OCI-LY3 (cell line): ENCODE results near the gene NFATC3.

ENCODE experiments used
- H2AFZ ChIP-seq: fragments of 200-600, 300-600 bp; shearing (Covaris generic); 2 replicates; pipeline ENCODE4 v1.6.0; 2014; ENCODE audit warnings: antibody characterized with exemption, low read depth, low read length
- H3K27ac ChIP-seq: fragments of 200-600, 300-600 bp; sonication (generic); 2 replicates; pipeline ENCODE4 v1.5.1; 2014; ENCODE audit warnings: mild to moderate bottlenecking, low read length, moderate library complexity, mixed read lengths
- H3K27me3 ChIP-seq: fragments of 200-600, 300-600 bp; sonication (generic); 2 replicates; pipeline ENCODE4 v1.6.1; 2014; ENCODE audit warnings: low read depth, low read length, mixed read lengths
- H3K36me3 ChIP-seq: fragments of 200-600, 300-600 bp; sonication (generic); replicated peaks from 2 replicates; pipeline ENCODE3; 2014; ENCODE audit warnings: low read depth, low read length, mixed read lengths
- H3K4me1 ChIP-seq: fragments of 300-600, 200-600 bp; sonication (generic); 2 replicates; pipeline ENCODE4 v1.6.1; 2014; ENCODE audit warnings: low read length, mixed read lengths
- H3K4me2 ChIP-seq: fragments of 200-600, 300-600 bp; sonication (generic); 2 replicates; pipeline ENCODE4 v1.6.1; 2014; ENCODE audit warnings: low read length, mixed read lengths
- H3K4me3 ChIP-seq: fragments of 300-600, 200-600 bp; sonication (generic); 2 replicates; pipeline ENCODE4 v1.5.1; 2014; ENCODE audit warnings: antibody characterized with exemption, mild to moderate bottlenecking, low read length, moderate library complexity
- H3K79me2 ChIP-seq: fragments of 300-600, 200-600 bp; shearing (Covaris generic); 2 replicates; pipeline ENCODE4 v1.6.1; 2014; ENCODE audit warnings: mild to moderate bottlenecking, low read length, mixed read lengths
- H3K9ac ChIP-seq: fragments of 300-600, 200-600 bp; shearing (Covaris generic); 2 replicates; pipeline ENCODE4 v1.6.0; 2014; ENCODE audit warnings: mild to moderate bottlenecking, low read length, moderate library complexity
- H3K9me3 ChIP-seq: fragments of 200-600, 300-600 bp; shearing (Covaris generic); 2 replicates; pipeline ENCODE4 v1.6.1; 2014; ENCODE audit warnings: low read length, mixed read lengths; ENCODE audit not compliant: insufficient read depth
- H4K20me1 ChIP-seq: fragments of 200-600, 300-600 bp; sonication (generic); 2 replicates; pipeline ENCODE4 v1.6.1; 2016; ENCODE audit warnings: low read length, mixed read lengths; ENCODE audit not compliant: insufficient read depth
- EZH2phosphoT487 ChIP-seq: fragments of 200-600 bp; shearing (Covaris generic); IDR thresholded peaks from 2 replicates; pipeline ENCODE4 v1.6.1; 2018; ENCODE audit warnings: antibody characterized with exemption, mixed run types, low read depth
- TF ChIP-seq, protein P1 (sequence below): fragments of 200-600, 300-600 bp; sonication (generic); IDR thresholded peaks from 2 replicates; pipeline ENCODE4 v1.5.1; 2014; ENCODE audit warnings: antibody characterized with exemption, low read length, low read depth

The NFATC3 gene

DNA sequence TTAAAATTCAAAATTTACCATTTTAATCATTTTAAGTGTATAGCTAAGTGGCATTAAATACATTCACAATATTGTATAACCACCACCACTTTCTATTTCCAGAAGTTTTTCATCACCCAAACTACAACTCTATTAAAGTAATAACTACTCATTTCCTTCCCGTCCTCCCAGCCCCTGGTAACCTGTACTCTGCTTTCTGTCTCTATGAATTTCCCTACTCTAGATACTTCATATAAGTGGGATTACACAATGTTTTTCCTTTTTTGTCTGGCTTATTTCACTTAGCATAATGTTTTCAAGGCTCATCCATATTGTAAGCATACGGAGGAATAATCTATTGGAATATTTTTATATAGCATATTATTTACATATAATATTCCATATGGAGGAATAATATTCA lies 121.1 kb downstream of the NFATC3 start:
- Histone ChIP-seq H3K27ac (no peak overlapping the region), H3K4me1 (no peaks in the 10 kb centered on the region), H3K4me2 (no peak overlapping the region), H3K9ac (no peak overlapping the region), H3K36me3 (no peaks in the 10 kb centered on the region), H4K20me1 (no peaks in the 10 kb centered on the region), H3K4me3 (no peak overlapping the region), H2AFZ (no peak overlapping the region), H3K9me3 (no peaks in the 10 kb centered on the region), H3K79me2 (peaks cover 8% of the 10 kb centered on the region; the same call in 1 of the 2 replicates), H3K27me3 (no peaks in the 10 kb centered on the region)
- TF ChIP-seq, protein P1, sequence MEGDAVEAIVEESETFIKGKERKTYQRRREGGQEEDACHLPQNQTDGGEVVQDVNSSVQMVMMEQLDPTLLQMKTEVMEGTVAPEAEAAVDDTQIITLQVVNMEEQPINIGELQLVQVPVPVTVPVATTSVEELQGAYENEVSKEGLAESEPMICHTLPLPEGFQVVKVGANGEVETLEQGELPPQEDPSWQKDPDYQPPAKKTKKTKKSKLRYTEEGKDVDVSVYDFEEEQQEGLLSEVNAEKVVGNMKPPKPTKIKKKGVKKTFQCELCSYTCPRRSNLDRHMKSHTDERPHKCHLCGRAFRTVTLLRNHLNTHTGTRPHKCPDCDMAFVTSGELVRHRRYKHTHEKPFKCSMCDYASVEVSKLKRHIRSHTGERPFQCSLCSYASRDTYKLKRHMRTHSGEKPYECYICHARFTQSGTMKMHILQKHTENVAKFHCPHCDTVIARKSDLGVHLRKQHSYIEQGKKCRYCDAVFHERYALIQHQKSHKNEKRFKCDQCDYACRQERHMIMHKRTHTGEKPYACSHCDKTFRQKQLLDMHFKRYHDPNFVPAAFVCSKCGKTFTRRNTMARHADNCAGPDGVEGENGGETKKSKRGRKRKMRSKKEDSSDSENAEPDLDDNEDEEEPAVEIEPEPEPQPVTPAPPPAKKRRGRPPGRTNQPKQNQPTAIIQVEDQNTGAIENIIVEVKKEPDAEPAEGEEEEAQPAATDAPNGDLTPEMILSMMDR, result no peak
- TF ChIP-seq EZH2phosphoT487, result no peak

DNA sequence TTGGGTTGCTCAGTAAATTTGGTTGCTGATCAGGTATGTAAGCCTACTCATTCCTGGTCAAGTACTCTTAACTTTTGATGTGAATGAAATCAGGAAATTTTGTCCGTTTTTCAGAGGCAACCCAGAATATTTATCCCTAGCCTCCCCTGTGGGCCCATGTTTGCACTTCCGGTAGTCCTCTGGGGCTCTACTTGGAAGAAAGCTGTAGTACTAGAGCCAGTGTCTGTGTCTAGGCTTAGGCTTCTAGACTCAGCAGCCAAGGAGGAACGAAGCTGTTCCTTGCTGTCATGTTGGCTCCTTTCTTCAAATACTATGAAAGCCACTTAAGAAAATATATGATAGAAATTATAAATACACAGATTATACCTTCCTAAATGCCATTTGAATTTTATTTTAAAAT lies 129.6 kb downstream of the NFATC3 start:
- Histone ChIP-seq H3K27me3 (no peaks in the 10 kb centered on the region), H3K27ac (no peak overlapping the region), H3K9ac (no peak overlapping the region), H3K79me2 (peaks cover under 1% of the 10 kb centered on the region; the same call in 1 of the 2 replicates), H2AFZ (no peak overlapping the region), H3K36me3 (no peaks in the 10 kb centered on the region), H3K4me2 (no peak overlapping the region), H3K4me3 (no peak overlapping the region), H4K20me1 (no peaks in the 10 kb centered on the region), H3K4me1 (no peaks in the 10 kb centered on the region), H3K9me3 (no peaks in the 10 kb centered on the region)
- TF ChIP-seq, protein P1, result no peak
- no peak for TF ChIP-seq EZH2phosphoT487

DNA sequence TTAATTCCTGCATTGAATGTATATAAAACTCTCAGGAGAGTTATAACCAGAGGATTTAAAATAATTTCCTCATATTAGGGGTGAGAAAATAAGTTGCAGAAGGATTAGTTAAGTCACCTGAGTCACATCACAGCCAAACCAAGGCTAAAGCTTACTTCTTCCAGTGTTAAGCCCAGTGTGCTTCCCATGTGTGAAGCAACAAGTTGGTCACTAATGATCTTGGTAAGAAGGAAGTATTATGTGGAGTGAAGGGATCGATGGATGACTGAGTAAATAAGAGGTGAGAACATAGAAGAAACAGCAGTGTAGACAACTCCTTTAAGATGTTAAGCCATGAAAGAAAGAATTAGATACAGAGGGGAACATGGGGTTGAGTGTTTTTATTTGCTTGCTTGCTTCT lies 130.1 kb downstream of the NFATC3 start:
- H3K4me1 ChIP-seq, result no peaks in the 10 kb centered on the region
- no peak overlapping the region for H2AFZ ChIP-seq
- H3K4me2 ChIP-seq, result no peak overlapping the region
- no peaks in the 10 kb centered on the region for H3K79me2 ChIP-seq
- no peaks in the 10 kb centered on the region for H4K20me1 ChIP-seq
- H3K4me3 ChIP-seq, result no peak overlapping the region
- no peaks in the 10 kb centered on the region for H3K27me3 ChIP-seq
- no peak overlapping the region for H3K27ac ChIP-seq
- H3K9ac ChIP-seq, result no peak overlapping the region
- no peaks in the 10 kb centered on the region for H3K36me3 ChIP-seq
- TF ChIP-seq EZH2phosphoT487, result no peak
- H3K9me3 ChIP-seq, result no peaks in the 10 kb centered on the region

DNA sequence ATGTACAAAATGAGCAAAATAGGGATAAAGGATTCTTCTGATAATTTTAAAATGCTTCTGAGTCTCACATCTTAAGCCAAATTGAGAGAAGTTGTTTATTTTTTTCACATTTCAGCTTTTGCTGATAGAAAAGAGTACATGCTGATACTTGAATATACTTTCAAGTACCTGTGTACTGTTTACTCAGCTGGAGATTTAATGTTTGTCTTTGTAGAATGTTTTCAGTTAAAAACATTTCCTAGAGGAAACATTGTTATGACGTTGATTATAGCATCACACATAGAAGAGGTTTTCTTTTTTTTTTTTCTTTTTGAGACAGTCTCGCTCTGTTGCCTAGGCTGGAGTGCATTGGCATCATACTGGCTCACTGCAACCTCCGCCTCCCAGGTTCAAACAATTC lies 131.1 kb downstream of the NFATC3 start:
- no peak overlapping the region for H3K4me2 ChIP-seq
- TF ChIP-seq EZH2phosphoT487, result no peak
- TF ChIP-seq, protein P1, result no peak
- H3K27me3 ChIP-seq, result no peaks in the 10 kb centered on the region
- no peaks in the 10 kb centered on the region for H3K4me1 ChIP-seq
- H3K4me3 ChIP-seq, result no peak overlapping the region
- no peak overlapping the region for H3K9ac ChIP-seq
- H3K27ac ChIP-seq, result no peak overlapping the region
- no peaks in the 10 kb centered on the region for H3K79me2 ChIP-seq
- H4K20me1 ChIP-seq, result no peaks in the 10 kb centered on the region
- H3K9me3 ChIP-seq, result no peaks in the 10 kb centered on the region
- H2AFZ ChIP-seq, result no peak overlapping the region
- peaks cover 5% of the 10 kb centered on the region for H3K36me3 ChIP-seq

DNA sequence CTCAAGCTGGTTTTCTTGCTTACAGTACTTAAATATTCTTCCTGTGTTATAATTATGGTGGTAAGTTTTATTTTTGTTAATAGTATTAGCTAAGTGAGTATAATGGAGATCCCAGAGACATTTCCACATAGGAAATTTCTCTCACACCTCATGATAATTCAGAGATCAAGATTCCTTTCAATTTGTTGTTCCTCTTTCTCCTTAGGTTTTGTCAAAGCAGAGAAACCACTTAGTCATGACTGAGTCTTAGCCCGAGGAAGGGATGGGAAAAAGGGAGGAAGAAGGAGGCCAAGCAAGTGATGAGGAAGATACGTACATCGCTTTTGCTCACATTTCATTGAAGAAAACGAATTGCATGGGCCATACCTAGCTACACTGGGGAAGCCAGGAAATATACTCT lies 132.3 kb downstream of the NFATC3 start:
- Histone ChIP-seq H3K4me2 (no peak overlapping the region), H2AFZ (no peak overlapping the region), H4K20me1 (no peaks in the 10 kb centered on the region), H3K27me3 (no peaks in the 10 kb centered on the region), H3K4me3 (no peak overlapping the region), H3K79me2 (no peaks in the 10 kb centered on the region), H3K4me1 (no peaks in the 10 kb centered on the region), H3K9ac (no peak overlapping the region), H3K27ac (no peak overlapping the region), H3K9me3 (no peaks in the 10 kb centered on the region), H3K36me3 (peaks cover 6% of the 10 kb centered on the region)
- no peak for TF ChIP-seq EZH2phosphoT487
- TF ChIP-seq, protein P1, result no peak
